ENCODE data around the gene EPHB1.

Gene EPHB1

DNA sequence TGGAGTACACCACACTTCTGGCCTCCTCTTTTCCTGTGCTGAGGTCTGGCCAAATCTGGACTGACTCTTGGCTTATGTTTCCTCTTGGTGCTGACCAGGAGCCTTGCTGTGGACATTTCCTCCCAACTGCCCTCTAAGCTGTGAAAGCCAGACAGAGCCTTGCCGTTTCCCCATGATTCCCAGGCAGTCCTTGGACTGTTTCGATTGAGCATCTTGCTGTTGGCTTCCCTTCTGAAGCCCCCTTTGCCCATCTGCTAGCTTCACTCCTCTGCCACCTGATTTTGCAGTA lies 110.5 kb downstream of the EPHB1 start:
- Histone ChIP-seq H3K9me3 (ENCODE audit: severe bottlenecking) (no peaks in the 10 kb centered on the region), H3K27ac (no peak overlapping the region), H3K36me3 (no peaks in the 10 kb centered on the region), H3K27me3 (ENCODE audit: insufficient read depth, low read depth, severe bottlenecking) (no peaks in the 10 kb centered on the region), H3K4me3 (ENCODE audit: low read depth, low read length) (no peak overlapping the region)
- DNase-seq: no peak
- TF ChIP-seq, protein P1, sequence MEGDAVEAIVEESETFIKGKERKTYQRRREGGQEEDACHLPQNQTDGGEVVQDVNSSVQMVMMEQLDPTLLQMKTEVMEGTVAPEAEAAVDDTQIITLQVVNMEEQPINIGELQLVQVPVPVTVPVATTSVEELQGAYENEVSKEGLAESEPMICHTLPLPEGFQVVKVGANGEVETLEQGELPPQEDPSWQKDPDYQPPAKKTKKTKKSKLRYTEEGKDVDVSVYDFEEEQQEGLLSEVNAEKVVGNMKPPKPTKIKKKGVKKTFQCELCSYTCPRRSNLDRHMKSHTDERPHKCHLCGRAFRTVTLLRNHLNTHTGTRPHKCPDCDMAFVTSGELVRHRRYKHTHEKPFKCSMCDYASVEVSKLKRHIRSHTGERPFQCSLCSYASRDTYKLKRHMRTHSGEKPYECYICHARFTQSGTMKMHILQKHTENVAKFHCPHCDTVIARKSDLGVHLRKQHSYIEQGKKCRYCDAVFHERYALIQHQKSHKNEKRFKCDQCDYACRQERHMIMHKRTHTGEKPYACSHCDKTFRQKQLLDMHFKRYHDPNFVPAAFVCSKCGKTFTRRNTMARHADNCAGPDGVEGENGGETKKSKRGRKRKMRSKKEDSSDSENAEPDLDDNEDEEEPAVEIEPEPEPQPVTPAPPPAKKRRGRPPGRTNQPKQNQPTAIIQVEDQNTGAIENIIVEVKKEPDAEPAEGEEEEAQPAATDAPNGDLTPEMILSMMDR (IDR thresholded peaks at IDR 0.05; ENCODE audit: low read depth, low read length): no peak

DNA sequence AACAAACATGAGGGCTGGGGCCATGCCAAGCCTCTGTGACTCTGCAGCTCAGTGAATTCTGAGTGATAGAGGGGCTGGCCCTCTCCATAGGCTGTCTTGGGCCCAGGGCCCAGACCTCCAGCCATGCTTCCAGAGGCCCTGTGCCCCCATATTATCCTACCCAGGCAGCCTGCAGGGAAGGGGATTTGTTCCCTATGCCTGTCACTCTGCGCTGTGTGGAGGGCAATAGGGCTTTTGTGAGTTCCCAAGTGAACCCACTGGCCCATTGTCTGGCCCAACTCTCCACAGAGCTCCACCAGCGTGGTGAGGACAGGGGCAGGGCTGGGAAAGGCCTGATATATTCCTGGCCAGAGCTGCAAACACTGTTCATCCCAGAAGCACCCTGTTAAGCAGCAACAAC lies 113.2 kb downstream of the EPHB1 start:
- TF ChIP-seq, protein P1 (IDR thresholded peaks at IDR 0.05; ENCODE audit: low read depth, low read length): no peak
- no peaks in the 10 kb centered on the region for H3K27me3 ChIP-seq (ENCODE audit: insufficient read depth, low read depth, severe bottlenecking)
- no peak overlapping the region for H3K4me3 ChIP-seq (ENCODE audit: low read depth, low read length)
- H3K27ac ChIP-seq: no peak overlapping the region
- no peaks in the 10 kb centered on the region for H3K36me3 ChIP-seq
- H3K9me3 ChIP-seq (ENCODE audit: severe bottlenecking): no peaks in the 10 kb centered on the region
- DNase-seq: no peak

DNA sequence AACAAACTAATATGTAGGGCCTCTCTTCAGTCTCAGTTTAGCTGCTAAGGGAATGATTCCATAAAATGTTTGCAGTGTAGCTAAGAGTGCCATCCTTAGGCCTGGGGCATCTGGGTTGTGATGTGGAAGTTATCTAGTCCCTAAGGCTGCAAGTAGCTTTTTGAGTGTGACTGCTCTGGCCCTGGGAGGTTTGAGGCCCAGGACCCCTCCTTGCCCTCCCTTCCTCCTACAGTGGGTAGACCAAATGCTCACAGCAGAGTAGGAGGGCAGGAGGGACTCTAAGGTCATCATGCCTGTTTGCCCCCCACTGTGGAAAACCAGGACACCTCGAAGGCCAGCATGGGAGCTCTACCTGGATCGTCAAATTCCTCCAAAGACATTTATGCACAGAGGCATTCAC lies 115.0 kb downstream of the EPHB1 start:
- H3K36me3 ChIP-seq: no peaks in the 10 kb centered on the region

DNA sequence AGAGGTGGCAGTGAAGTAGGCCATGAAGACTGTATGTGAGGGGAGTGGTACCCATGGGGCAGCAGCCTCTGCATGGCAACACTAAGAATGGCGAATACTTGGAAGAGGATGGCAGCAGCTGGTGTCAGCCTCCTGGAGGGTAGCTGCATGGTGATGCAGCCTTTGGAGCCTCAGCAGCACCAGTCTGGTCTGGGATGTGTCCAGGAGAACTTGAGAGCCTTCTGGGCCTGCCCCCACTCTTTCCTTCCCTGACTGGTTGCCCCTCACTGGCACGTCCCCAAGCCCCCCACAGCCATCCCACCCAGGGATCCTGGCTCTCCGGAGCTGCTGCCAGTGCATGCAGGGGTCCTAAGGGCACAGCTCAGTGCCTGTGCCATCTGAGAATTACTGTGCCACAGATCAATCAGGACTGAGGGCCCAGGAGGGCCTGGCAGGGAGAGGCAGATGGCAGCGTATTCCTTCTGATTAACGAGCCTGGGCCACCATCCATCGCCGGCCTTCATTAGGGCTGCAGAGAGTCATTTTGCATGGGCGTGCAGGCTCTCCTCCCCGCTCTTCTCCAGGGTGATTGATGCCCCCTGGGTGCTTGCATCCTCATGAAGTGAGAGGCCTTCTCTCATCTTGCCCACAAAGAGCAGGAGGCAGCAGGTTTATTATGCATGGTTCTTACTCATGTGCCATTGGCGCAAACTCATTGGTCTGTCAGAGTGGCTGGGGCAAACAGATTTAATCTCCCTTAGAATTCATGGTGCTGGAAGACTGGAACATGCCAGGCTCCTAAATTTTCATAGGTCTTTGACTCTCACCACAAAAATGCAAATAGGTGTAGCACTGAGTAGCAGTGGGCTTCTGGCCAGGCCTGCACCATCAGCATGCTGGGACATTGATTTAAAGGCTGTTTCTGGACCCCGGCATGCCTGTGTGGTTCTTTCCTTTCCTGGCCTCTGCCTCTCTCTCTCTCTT lies 116.8 kb downstream of the EPHB1 start:
- Histone ChIP-seq H3K27me3 (ENCODE audit: insufficient read depth, low read depth, severe bottlenecking) (no peaks in the 10 kb centered on the region), H3K27ac (no peak overlapping the region), H3K4me3 (ENCODE audit: low read depth, low read length) (no peak overlapping the region), H3K9me3 (ENCODE audit: severe bottlenecking) (no peaks in the 10 kb centered on the region), H3K36me3 (no peaks in the 10 kb centered on the region)
- TF ChIP-seq, protein P1 (IDR thresholded peaks at IDR 0.05; ENCODE audit: low read depth, low read length): no peak
- DNase-seq: no peak

More for the DNA sequence above, 115.0 kb downstream of the EPHB1 start:
- H3K9me3 ChIP-seq (ENCODE audit: severe bottlenecking): no peaks in the 10 kb centered on the region
- no peak overlapping the region for H3K4me3 ChIP-seq (ENCODE audit: low read depth, low read length)
- TF ChIP-seq, protein P1 (IDR thresholded peaks at IDR 0.05; ENCODE audit: low read depth, low read length): no peak
- H3K27ac ChIP-seq: no peak overlapping the region
- DNase-seq: no peak
- H3K27me3 ChIP-seq (ENCODE audit: insufficient read depth, low read depth, severe bottlenecking): no peaks in the 10 kb centered on the region

DNA sequence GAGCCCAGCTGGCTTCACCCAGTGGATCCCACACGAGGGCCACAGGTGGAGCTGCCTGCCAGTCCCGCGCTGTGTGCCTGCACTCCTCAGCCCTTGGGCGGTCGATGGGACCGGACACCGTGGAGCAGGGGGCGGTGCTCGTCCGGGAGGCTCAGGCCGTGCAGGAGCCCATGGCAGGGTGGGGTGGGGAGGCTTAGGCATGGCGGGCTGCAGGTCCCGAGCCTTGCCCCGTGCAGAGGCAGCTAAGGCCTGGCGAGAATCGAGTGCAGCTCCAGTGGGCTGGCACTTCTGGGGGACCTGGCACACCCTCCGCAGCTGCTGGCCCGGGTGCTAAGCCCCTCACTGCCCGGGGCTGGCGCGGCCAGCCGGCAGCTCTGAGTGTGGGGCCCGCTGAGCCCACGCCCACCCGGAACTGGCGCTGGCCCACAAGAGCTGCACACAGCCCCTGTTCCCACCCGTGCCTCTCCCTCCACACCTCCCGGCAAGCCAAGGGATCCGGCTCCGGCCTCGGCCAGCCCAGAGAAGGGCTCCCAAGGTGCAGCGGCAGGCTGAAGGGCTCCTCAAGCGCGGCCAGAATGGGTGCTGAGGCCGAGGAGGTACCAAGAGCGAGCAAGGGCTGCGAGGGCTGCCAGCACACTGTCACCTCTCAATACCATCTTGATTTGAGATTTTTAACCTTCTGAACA lies 121.4 kb downstream of the EPHB1 start:
- DNase-seq: no peak
- Histone ChIP-seq H3K4me3 (ENCODE audit: low read depth, low read length) (no peak overlapping the region), H3K36me3 (no peaks in the 10 kb centered on the region), H3K9me3 (ENCODE audit: severe bottlenecking) (no peaks in the 10 kb centered on the region), H3K27ac (no peak overlapping the region), H3K27me3 (ENCODE audit: insufficient read depth, low read depth, severe bottlenecking) (no peaks in the 10 kb centered on the region)
- TF ChIP-seq, protein P1 (IDR thresholded peaks at IDR 0.05; ENCODE audit: low read depth, low read length): no peak

All from WERI-Rb-1 (cell line).